Measurements from ENCODE around the gene RASGEF1C.

Gene RASGEF1C

GRCh38 chr5:180155365-180155926, 53.6 kb downstream of the RASGEF1C start:
- no peak for DNase-seq (ENCODE audit: low read depth in 1 of 2, low spot score in 1 of 2)

GRCh38 chr5:180154821-180155364, 54.1 kb downstream of the RASGEF1C start:
- no peak for TF ChIP-seq REST (IDR thresholded peaks at IDR 0.05; ENCODE audit: insufficient replicate concordance, low read depth)
- no peak for TF ChIP-seq POLR2AphosphoS5 (IDR thresholded peaks at IDR 0.05; ENCODE audit: low read depth)
- no peak for TF ChIP-seq GABPA (IDR thresholded peaks at IDR 0.05; ENCODE audit: low read depth)
- no peak for TF ChIP-seq CTCF (IDR thresholded peaks at IDR 0.05; ENCODE audit: insufficient read depth, low read length)
- TF ChIP-seq SPI1 (IDR thresholded peaks at IDR 0.05; ENCODE audit: borderline replicate concordance, low read depth) = no peak
- no peak for DNase-seq (ENCODE audit: low read depth in 1 of 2, low spot score in 1 of 2)
- no peak overlapping the region for H3K4me3 ChIP-seq (replicated peaks; ENCODE audit: insufficient read depth, low read length)
- no peaks in the 10 kb centered on the region for H3K27me3 ChIP-seq (ENCODE audit: insufficient read depth, poor library complexity, severe bottlenecking)
- H3K27ac ChIP-seq (replicated peaks) = no peak overlapping the region

More at GRCh38 chr5:180155365-180155926, 53.6 kb downstream of the RASGEF1C start:
- TF ChIP-seq CTCF (IDR thresholded peaks at IDR 0.05; ENCODE audit: insufficient read depth, low read length) (no peak), GABPA (IDR thresholded peaks at IDR 0.05; ENCODE audit: low read depth) (no peak), SPI1 (IDR thresholded peaks at IDR 0.05; ENCODE audit: borderline replicate concordance, low read depth) (no peak), REST (IDR thresholded peaks at IDR 0.05; ENCODE audit: insufficient replicate concordance, low read depth) (no peak), POLR2AphosphoS5 (IDR thresholded peaks at IDR 0.05; ENCODE audit: low read depth) (no peak)
- Histone ChIP-seq H3K27ac (replicated peaks) (no peak overlapping the region), H3K4me3 (replicated peaks; ENCODE audit: insufficient read depth, low read length) (no peak overlapping the region), H3K27me3 (ENCODE audit: insufficient read depth, poor library complexity, severe bottlenecking) (no peaks in the 10 kb centered on the region)

GRCh38 chr5:180153991-180154390, 55.0 kb downstream of the RASGEF1C start:
- no peak for TF ChIP-seq POLR2AphosphoS5 (IDR thresholded peaks at IDR 0.05; ENCODE audit: low read depth)
- TF ChIP-seq REST (IDR thresholded peaks at IDR 0.05; ENCODE audit: insufficient replicate concordance, low read depth) = no peak
- no peak for TF ChIP-seq SPI1 (IDR thresholded peaks at IDR 0.05; ENCODE audit: borderline replicate concordance, low read depth)
- TF ChIP-seq CTCF (IDR thresholded peaks at IDR 0.05; ENCODE audit: insufficient read depth, low read length) = no peak
- no peak for TF ChIP-seq GABPA (IDR thresholded peaks at IDR 0.05; ENCODE audit: low read depth)
- Histone ChIP-seq H3K27ac (replicated peaks) (no peak overlapping the region), H3K4me3 (replicated peaks; ENCODE audit: insufficient read depth, low read length) (no peak overlapping the region), H3K27me3 (ENCODE audit: insufficient read depth, poor library complexity, severe bottlenecking) (no peaks in the 10 kb centered on the region)
- no peak for DNase-seq (ENCODE audit: low read depth in 1 of 2, low spot score in 1 of 2)

Measured in HL-60 (cell line).